Activated CD8-positive, alpha-beta T cell treated with anti-CD3 and anti-CD28 coated beads, Interleukin-2, amount 10 ng/mL, durations not matched to agents 7 days and 5 days (primary cell): Measurements from ENCODE around the gene EPO. TPM values are rescaled to one million over a fixed set of nuclear protein-coding genes. Genes with fewer than 3 reads are reported as not detected.

Experiments used
- ATAC-seq: fragments of 150-1000 bp; cut with Tn5 transposase; one replicate; pipeline ENCODE4 v1.10.0; 2021; ENCODE audit warnings: moderate library complexity
- CTCF ChIA-PET: fragments of 350-600 bp; sonication (Branson Sonifier 250); formaldehyde crosslinking; loops from one replicate; lab custom pipeline; 2021; ENCODE audit warnings: antibody characterized with exemption; lab: Charles Lee
- POLR2A ChIA-PET: fragments of 350-600 bp; sonication (Branson Sonifier 250); formaldehyde crosslinking; loops from one replicate; lab custom pipeline; 2021; ENCODE audit warnings: antibody characterized with exemption; lab: Charles Lee
- DNase-seq: peaks from one replicate; pipeline ENCODE4 v3.0.0-alpha.2; 2020
- H3K27ac Mint-ChIP-seq: one replicate; pipeline ENCODE4 v1.8.0; 2021; ENCODE audit warnings: mild to moderate bottlenecking, mixed read lengths
- H3K27me3 Mint-ChIP-seq: one replicate; pipeline ENCODE4 v1.8.0; 2021; ENCODE audit warnings: low read depth, mixed read lengths
- H3K36me3 Mint-ChIP-seq: one replicate; pipeline ENCODE4 v1.8.0; 2021; ENCODE audit warnings: low read depth, mixed read lengths
- H3K4me1 Mint-ChIP-seq: one replicate; pipeline ENCODE4 v1.8.0; 2021; ENCODE audit warnings: low read depth, mixed read lengths
- H3K4me3 Mint-ChIP-seq: one replicate; pipeline ENCODE4 v1.8.0; 2021; ENCODE audit warnings: mild to moderate bottlenecking, mixed read lengths
- H3K9me3 Mint-ChIP-seq: one replicate; pipeline ENCODE4 v1.8.0; 2022; ENCODE audit warnings: mixed read lengths; ENCODE audit not compliant: insufficient read depth
- total RNA-seq, 2 experiments: library from RNA; stranded (reverse); gene quantifications; one replicate each; pipeline ENCODE4 v1.2.3, GENCODE V29; 2021

The EPO gene
- not detected for total RNA-seq

- H3K27me3 Mint-ChIP-seq = peaks cover 36% of the 10 kb centered on the region
- peaks cover 3% of the 10 kb centered on the region for H3K4me1 Mint-ChIP-seq
- ChIA-PET CTCF (interaction anchor here (2.5 kb wide), 1 partner anchor 15 kb away, joined by 8 read pairs; the partner anchor contains the start of gene POP7), POLR2A (no interaction called here)
- H3K4me3 Mint-ChIP-seq = no peak within 1 kb of the TSS
- no peak within 1 kb of the TSS for H3K27ac Mint-ChIP-seq
- no peaks in the 10 kb centered on the region for H3K9me3 Mint-ChIP-seq
- ATAC-seq = no peak
- no peak for DNase-seq
- H3K36me3 Mint-ChIP-seq = no peaks in the 10 kb centered on the region
Measured at GRCh38 chr7:100720279-100720670, at the start of gene EPO. Gene EPO (plus strand): TSS chr7:100720468. CDS start chr7:100720981, 513 bp downstream.

- no peaks in the 10 kb centered on the region for H3K9me3 Mint-ChIP-seq
- peaks cover 9% of the 10 kb centered on the region for H3K36me3 Mint-ChIP-seq
- peaks cover 13% of the 10 kb centered on the region for H3K4me1 Mint-ChIP-seq
- CTCF ChIA-PET = interaction anchor here (0.7 to 2.0 kb wide), 4 partner anchors 34 to 39 kb away, joined by 4 to 11 read pairs (median 6); partner anchors contain the start of gene POP7
- ATAC-seq = no peak
- H3K27me3 Mint-ChIP-seq = peaks cover 12% of the 10 kb centered on the region
- POLR2A ChIA-PET = no interaction called here
- no peak for DNase-seq
- no peak overlapping the region for H3K27ac Mint-ChIP-seq
- no peak overlapping the region for H3K4me3 Mint-ChIP-seq
Measured at GRCh38 chr7:100671353-100672327, 48.6 kb upstream of the EPO start.

- H3K4me1 Mint-ChIP-seq = peaks cover 26% of the 10 kb centered on the region
- H3K27me3 Mint-ChIP-seq = peaks cover 10% of the 10 kb centered on the region
- ATAC-seq (peak; percentile 69), DNase-seq (peak; percentile 99)
- no peaks in the 10 kb centered on the region for H3K9me3 Mint-ChIP-seq
- peak within 1 kb of the TSS; percentile 96 for H3K27ac Mint-ChIP-seq
- ChIA-PET CTCF (interaction anchor here (0.6 to 1.6 kb wide), 5 partner anchors 19 to 44 kb away, joined by 3 to 11 read pairs (median 6); partner anchors contain the start of gene POP7), POLR2A (interaction anchor here (0.5 to 1.0 kb wide), 5 partner anchors 33 to 90 kb away, joined by 3 to 4 read pairs (median 4); partner anchors contain the start of genes FBXO24, LRCH4, MOSPD3 and POP7)
- peak within 1 kb of the TSS; percentile 96 for H3K4me3 Mint-ChIP-seq
- peaks cover 20% of the 10 kb centered on the region for H3K36me3 Mint-ChIP-seq
Measured at GRCh38 chr7:100673302-100673941, 46.8 kb upstream of the EPO start, which contains the start of gene GNB2. Gene GNB2 (plus strand): TSS chr7:100673740. CDS start chr7:100676266, 2,526 bp downstream.

GRCh38 chr7:100673942-100674410, 46.3 kb upstream of the EPO start:
- ChIA-PET CTCF (interaction anchor here (1.5 kb wide), 1 partner anchor 17 kb away, joined by 9 read pairs; no protein-coding TSS in a partner anchor), POLR2A (no interaction called here)
- peak overlapping the region; percentile 94 for H3K27ac Mint-ChIP-seq
- DNase-seq (peak; percentile 50), ATAC-seq (peak; percentile 1)
- H3K4me1 Mint-ChIP-seq = peaks cover 26% of the 10 kb centered on the region
- H3K4me3 Mint-ChIP-seq = peak overlapping the region; percentile 96
- H3K9me3 Mint-ChIP-seq = no peaks in the 10 kb centered on the region
- H3K27me3 Mint-ChIP-seq = peaks cover 10% of the 10 kb centered on the region
- peaks cover 22% of the 10 kb centered on the region for H3K36me3 Mint-ChIP-seq

GRCh38 chr7:100674411-100675104, 45.7 kb upstream of the EPO start:
- peak overlapping the region; percentile 94 for H3K27ac Mint-ChIP-seq
- CTCF ChIA-PET = interaction anchor here (0.7 to 1.5 kb wide), 2 partner anchors 17 to 30 kb away, joined by 3 to 9 read pairs; no protein-coding TSS in a partner anchor
- H3K27me3 Mint-ChIP-seq = peaks cover 8% of the 10 kb centered on the region

GRCh38 chr7:100675105-100675451, 45.2 kb upstream of the EPO start:
- Mint-ChIP-seq H3K27ac (no peak overlapping the region), H3K4me3 (peak overlapping the region; percentile 96), H3K36me3 (peaks cover 28% of the 10 kb centered on the region), H3K4me1 (peaks cover 30% of the 10 kb centered on the region), H3K9me3 (no peaks in the 10 kb centered on the region), H3K27me3 (peaks cover 8% of the 10 kb centered on the region)
- ATAC-seq (peak; percentile 1), DNase-seq (no peak)
- ChIA-PET POLR2A (interaction anchor here (0.7 kb wide), 2 partner anchors 30 to 77 kb away, joined by 3 read pairs; no protein-coding TSS in a partner anchor), CTCF (interaction anchor here (0.7 to 1.5 kb wide), 2 partner anchors 16 to 30 kb away, joined by 3 to 9 read pairs; no protein-coding TSS in a partner anchor)

More at GRCh38 chr7:100674411-100675104, 45.7 kb upstream of the EPO start:
- H3K9me3 Mint-ChIP-seq = no peaks in the 10 kb centered on the region
- DNase-seq (no peak), ATAC-seq (no peak)
- H3K36me3 Mint-ChIP-seq = peaks cover 26% of the 10 kb centered on the region
- peaks cover 29% of the 10 kb centered on the region for H3K4me1 Mint-ChIP-seq
- POLR2A ChIA-PET = interaction anchor here (0.7 kb wide), 2 partner anchors 31 to 76 kb away, joined by 3 read pairs; no protein-coding TSS in a partner anchor
- peak overlapping the region; percentile 96 for H3K4me3 Mint-ChIP-seq

- ChIA-PET CTCF (interaction anchor here (1.2 to 3.4 kb wide), 4 partner anchors 17 to 177 kb away, joined by 3 to 24 read pairs (median 8); partner anchors contain the start of genes GIGYF1, POP7 and SLC12A9), POLR2A (interaction anchor here (1.9 kb wide), 1 partner anchor 50 kb away, joined by 7 read pairs; no protein-coding TSS in a partner anchor)
- Mint-ChIP-seq H3K36me3 (peaks cover 29% of the 10 kb centered on the region), H3K4me1 (peaks cover 37% of the 10 kb centered on the region), H3K27ac (peak overlapping the region; percentile 89), H3K27me3 (peaks cover 6% of the 10 kb centered on the region), H3K4me3 (peak overlapping the region; percentile 91), H3K9me3 (no peaks in the 10 kb centered on the region)
- DNase-seq = peak; percentile 94
- ATAC-seq = peak; percentile 64
Measured at GRCh38 chr7:100675581-100676350, 44.5 kb upstream of the EPO start.

GRCh38 chr7:100676501-100677306, 43.6 kb upstream of the EPO start:
- no peak for ATAC-seq
- no peaks in the 10 kb centered on the region for H3K27me3 Mint-ChIP-seq
- ChIA-PET CTCF (interaction anchor here (1.2 to 3.4 kb wide), 4 partner anchors 16 to 176 kb away, joined by 3 to 24 read pairs (median 8); partner anchors contain the start of genes GIGYF1, POP7 and SLC12A9), POLR2A (interaction anchor here (0.8 to 1.9 kb wide), 4 partner anchors 9 to 91 kb away, joined by 3 to 7 read pairs (median 4); no protein-coding TSS in a partner anchor)
- peaks cover 32% of the 10 kb centered on the region for H3K36me3 Mint-ChIP-seq
- peak overlapping the region; percentile 88 for H3K27ac Mint-ChIP-seq
- peaks cover 40% of the 10 kb centered on the region for H3K4me1 Mint-ChIP-seq
- DNase-seq = no peak
- peak overlapping the region; percentile 91 for H3K4me3 Mint-ChIP-seq
- H3K9me3 Mint-ChIP-seq = no peaks in the 10 kb centered on the region
